GM19324 (cell line): ENCODE data around the gene CAST.
"Not testable (repeated sequence)": the region's sequence is repeated elsewhere in the genome, so short reads cannot be mapped to it uniquely, and the experiment has no call there.

Source experiments
- ATAC-seq: cut with Tn5 transposase; IDR thresholded peaks from one replicate; pipeline ENCODE4 v1.9.1; 2021; ENCODE audit warnings: mild to moderate bottlenecking, moderate library complexity; ENCODE audit not compliant: unreplicated experiment, low FRiP score

The CAST gene

DNA sequence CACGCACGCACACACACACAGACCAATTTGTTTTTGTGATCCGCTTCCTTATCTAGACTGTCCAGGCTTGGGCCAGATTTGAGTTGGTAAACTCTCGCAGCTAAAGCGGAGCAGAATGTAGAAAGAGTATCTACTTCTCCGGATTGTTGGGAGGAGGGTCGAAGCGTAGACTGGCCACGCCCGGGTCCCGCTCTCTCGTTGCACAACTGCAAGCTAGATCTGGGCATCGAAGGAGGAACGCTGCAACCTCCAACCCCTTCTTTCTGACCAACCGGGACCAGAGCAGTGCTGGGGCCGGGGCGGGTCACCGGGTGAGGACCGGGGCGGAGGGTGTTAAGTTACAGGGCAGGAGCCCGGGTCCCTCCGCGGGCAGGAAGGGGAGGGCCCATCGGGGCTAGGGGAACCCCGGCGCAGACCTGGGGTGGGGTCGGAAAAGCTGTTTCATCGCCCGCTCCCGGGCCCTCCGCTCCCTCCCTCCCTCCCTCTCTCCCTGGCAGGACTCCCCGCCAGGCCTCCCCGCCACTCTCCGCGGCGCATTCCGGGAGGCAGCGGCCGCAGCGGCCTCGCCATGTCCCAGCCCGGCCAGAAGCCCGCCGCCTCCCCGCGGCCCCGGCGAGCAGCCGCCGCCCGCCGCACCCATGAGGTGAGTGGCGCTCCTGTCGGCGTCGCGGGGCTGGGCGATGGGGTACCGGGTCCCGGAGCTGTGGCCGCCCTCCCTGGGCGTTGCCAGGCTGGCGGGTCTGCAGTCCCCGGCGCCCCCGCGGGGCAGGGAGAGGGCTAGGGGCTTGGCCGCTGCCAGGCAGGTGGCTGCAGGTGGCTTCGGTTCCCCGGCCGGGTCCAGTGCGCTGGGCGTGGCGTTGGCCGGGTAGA lies at the start of gene CAST:
Gene CAST (plus strand): TSS at position 522 of the 870 bp plus-strand sequence. CDS start 47 bp downstream, at position 569.
- peak; percentile 76 for ATAC-seq

- no peak for ATAC-seq
Measured at GRCh38 chr5:96614110-96614691, 48.0 kb upstream of the CAST start.

- ATAC-seq: no peak
Measured at GRCh38 chr5:96615223-96615622, 47.0 kb upstream of the CAST start.

GRCh38 chr5:96616801-96617200 lies 45.4 kb upstream of the CAST start:
- ATAC-seq: no peak

DNA sequence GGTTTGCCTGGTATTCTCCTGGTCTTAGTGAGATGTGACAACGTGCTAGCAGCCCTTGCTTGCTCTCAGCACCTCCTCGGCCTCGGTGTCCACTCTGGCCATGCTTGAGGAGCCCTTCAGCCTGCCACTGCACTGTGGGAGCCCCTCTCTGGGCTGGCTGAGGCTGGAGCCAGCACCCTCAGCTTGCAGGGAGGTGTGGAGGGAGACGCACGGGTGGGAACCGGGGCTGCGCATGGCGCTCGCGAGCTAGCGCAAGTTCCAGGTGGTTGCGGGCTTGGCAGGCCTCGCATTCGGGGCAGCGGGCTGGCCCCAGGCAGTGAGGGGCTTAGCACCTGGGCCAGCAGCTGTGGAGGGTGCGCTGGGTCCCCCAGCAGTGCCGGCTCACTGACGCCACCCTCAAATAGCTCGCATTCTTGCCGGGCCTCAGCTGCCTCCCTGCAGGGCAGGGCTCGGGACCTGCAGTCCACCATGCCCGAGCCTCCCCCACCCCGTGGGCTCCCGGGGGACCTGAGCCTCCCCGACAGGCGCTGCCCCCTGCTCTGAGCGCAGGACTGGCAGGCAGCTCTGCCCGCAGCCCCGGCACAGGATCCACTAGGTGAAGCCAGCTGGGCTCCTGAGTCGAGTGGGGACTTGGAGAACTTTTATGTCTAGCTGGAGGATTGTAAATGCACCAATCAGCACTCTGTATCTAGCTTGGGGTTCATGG lies 43.7 kb upstream of the CAST start:
- ATAC-seq: not testable (repeated sequence)

DNA sequence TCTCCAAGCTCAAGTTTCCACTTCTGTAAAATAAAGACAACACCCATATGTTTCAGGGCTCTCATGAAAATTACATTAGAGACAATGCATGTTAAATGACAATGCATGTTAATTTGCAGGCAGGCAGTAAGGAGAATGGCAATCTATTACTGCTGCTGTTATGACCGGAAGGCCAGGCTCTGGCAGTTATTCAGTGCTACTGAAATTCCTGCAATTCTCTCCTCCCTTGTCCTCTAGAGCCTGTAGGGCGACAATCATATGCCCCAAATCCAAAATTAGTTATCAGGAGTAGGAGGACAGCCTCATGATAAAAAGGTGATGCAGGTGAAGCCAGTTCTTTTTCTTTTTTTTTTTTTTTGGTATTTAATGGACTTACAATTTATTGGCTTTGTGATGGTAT lies 42.2 kb upstream of the CAST start:
- ATAC-seq: no peak

DNA sequence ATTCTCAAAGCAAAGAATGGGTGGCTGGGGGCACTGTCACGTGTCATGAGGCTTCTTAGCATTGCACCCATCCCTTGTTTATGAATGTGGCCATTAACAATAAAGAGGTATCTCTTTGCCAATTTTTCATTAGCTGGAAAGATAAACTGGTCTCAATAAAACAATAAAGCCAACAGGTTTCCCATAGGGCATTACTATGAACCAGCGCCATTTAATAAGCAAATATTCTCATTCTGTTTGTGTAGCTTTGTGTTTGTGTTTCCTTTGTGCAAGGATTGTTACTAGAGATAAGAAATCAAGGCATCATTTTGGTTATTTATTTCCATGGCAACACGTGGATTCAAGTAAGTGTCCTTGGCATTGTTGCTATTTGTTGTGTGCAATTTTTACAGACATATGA lies 37.6 kb upstream of the CAST start:
- no peak for ATAC-seq

GRCh38 chr5:96625365-96625764 lies 36.8 kb upstream of the CAST start:
- no peak for ATAC-seq

DNA sequence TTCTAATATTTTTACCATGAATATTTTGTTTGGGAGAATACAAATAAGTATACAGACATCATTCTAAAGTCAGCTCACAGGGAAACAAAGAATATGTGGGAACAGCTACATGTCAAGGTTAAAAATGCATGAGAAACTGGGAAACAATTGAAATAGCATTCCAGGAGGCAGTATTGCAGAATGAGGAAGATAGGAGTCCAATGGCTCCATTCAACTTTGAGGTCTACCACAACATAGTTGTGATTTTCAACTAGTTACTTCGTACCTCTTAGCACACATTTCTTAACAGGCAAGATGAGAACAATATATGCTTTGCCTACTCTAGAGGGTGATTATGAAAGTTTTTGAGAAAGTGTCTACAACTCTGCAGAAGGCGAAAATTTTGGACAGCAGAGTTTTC lies 35.2 kb upstream of the CAST start:
- no peak for ATAC-seq

GRCh38 chr5:96627792-96628398 lies 34.3 kb upstream of the CAST start:
- no peak for ATAC-seq

GRCh38 chr5:96628406-96628805 lies 33.8 kb upstream of the CAST start:
- no peak for ATAC-seq

- no peak for ATAC-seq
Measured at GRCh38 chr5:96629774-96630173, 32.4 kb upstream of the CAST start.

GRCh38 chr5:96633820-96634219 lies 28.4 kb upstream of the CAST start:
- no peak for ATAC-seq

- no peak for ATAC-seq
Measured at GRCh38 chr5:96634881-96635280, 27.3 kb upstream of the CAST start.

GRCh38 chr5:96636046-96636445 lies 26.1 kb upstream of the CAST start:
- ATAC-seq: no peak

- no peak for ATAC-seq
Measured at GRCh38 chr5:96636594-96636993, 25.6 kb upstream of the CAST start.

- ATAC-seq: no peak
Measured at GRCh38 chr5:96637196-96637595, 25.0 kb upstream of the CAST start.

DNA sequence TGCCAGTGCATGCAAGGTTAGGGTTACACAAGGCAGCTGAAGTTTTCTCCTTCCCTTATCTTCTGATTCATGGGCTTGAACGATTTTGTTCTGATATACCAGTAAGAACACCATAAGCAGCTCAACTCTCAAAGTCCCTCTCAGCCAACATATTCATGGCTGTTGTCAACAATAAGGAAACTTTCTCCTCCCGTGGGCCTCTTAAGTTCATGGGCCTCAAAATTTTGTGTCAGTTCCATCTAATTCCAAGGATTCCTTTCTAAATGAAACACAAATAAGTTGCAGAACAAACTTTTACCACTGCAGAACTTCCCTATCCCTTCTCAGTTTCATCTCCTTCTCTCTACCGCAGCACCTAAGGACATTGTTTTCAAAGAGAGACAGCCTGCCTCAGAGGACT lies 23.6 kb upstream of the CAST start:
- no peak for ATAC-seq

DNA sequence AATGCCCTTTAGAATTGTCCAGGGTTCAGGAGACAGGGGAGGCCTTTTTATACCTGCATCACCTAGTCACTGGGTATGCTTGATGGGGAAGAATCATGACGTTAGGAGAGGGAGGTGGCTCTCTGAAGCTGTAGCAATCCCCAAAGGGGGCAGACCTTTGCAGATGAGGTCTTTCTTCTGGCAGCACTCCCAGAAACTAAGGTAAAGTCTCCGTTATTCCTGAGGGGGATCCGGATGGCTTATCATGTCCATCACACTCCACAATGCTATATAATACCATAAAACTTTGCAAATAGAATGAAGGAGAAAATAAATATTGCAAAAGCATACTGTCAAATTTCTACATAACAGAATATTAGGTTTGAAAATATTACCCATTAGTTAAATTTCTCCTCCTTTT lies 21.5 kb upstream of the CAST start:
- no peak for ATAC-seq

DNA sequence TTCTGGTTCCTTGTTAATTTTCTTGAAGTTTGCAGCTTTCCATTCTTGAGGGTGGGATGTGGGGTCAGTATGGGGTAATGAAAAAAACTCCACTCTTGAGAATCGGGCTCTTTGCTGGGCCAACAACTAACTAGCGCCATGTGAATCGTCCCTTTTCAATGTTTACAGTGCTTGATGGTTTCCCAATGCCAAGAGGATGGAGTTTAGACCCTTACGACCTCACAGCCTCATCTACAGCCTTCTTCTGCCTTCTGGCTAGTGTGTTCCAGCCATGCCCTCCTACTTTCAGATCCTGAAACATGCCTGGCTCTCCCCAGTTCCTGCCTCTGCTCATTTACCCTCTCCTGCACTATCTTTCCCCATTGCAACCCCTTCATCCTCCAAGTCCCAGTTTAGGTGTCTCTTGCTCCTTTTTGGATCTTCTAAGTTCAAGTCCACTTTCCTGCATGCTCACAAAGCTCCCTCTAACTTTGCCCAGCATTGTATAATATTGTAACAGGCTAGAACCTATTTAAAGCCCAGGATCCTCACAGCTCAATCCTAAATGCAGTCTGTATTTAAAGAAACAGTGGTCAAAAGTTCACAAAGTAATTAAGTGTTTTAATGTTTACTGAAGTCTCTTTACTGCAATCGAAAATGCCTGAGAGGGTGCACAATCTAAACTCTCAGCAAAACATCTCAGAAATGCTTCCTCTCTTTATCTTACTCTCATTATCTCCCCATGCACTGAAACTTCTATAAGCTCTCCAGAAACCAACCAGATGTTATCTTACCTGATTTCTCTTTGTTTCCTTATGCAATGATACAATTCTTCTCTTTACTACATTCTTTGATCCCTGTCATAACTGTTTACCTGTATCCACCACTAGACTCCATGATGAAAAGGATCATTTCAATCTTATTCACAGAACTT lies 20.6 kb upstream of the CAST start:
- ATAC-seq: no peak
